Stimulated activated naive B cell treated with anti-CD40 and anti-IgM and Interleukin-4, amounts not matched to agents 10 μg/mL and 1 μg/mL and 100 μg/mL, for 72 hours (primary cell): ENCODE measurements around the gene GGT5.
"Not testable (repeated sequence)": the region's sequence is repeated elsewhere in the genome, so short reads cannot be mapped to it uniquely, and the experiment has no call there.

Source experiments
- ATAC-seq, 2 donors: fragments of 150-1000 bp; cut with Tn5 transposase; replicated peaks; 2 replicates each; pipeline ENCODE4 v1.10.0; 2021; ENCODE audit warnings: moderate library complexity in 1 of 2
- DNase-seq: peaks from one replicate; pipeline ENCODE4 v3.0.0; 2021
- H3K27ac Mint-ChIP-seq: one replicate; pipeline ENCODE4 v1.8.0; 2022; ENCODE audit warnings: mild to moderate bottlenecking, mixed read lengths
- H3K27me3 Mint-ChIP-seq, 2 donors: one replicate each; pipeline ENCODE4 v1.8.0; 2022; ENCODE audit warnings: mixed read lengths in 2 of 2
- H3K36me3 Mint-ChIP-seq, 2 donors: one replicate each; pipeline ENCODE4 v1.8.0; 2022; ENCODE audit warnings: mixed read lengths in 2 of 2, mild to moderate bottlenecking in 1 of 2
- H3K4me1 Mint-ChIP-seq, 2 donors: one replicate each; pipeline ENCODE4 v1.8.0; 2022; ENCODE audit warnings: mixed read lengths in 2 of 2, mild to moderate bottlenecking in 1 of 2
- H3K4me3 Mint-ChIP-seq, 2 donors: one replicate each; pipeline ENCODE4 v1.8.0; 2022; ENCODE audit warnings: mild to moderate bottlenecking in 2 of 2, mixed read lengths in 2 of 2, moderate library complexity in 1 of 2
- H3K9me3 Mint-ChIP-seq, 2 donors: one replicate each; pipeline ENCODE4 v1.8.0; 2022; ENCODE audit warnings: mixed read lengths in 2 of 2, mild to moderate bottlenecking in 1 of 2

Gene GGT5

DNA sequence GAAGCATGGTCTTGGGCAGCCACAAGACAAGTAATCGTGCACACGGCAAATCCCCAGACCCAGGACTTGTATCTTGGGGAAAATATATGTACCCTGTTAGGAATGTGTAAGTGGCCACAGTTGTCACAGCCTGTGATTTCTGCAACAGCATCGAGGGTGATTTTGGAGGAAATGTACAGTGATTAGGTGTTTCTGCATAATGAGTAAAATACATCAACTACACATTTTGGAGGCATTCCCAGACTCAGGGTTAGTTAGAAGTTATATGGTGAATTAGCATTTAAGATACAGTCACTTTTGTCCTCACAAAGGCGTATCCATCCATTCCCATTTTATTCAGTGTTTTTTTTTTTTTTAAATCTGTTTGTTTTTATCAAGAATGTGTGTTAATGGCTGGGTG lies 35.2 kb downstream of the GGT5 start:
- Mint-ChIP-seq H3K36me3 (no peaks in the 10 kb centered on the region), H3K4me1 (peaks cover 23 to 37% of the 10 kb centered on the region in 2 donors), H3K4me3 (no peak overlapping the region), H3K27ac (no peak overlapping the region), H3K27me3 (no peaks in the 10 kb centered on the region), H3K9me3 (no peaks in the 10 kb centered on the region)
- no peak for DNase-seq
- ATAC-seq = no peak

- no peaks in the 10 kb centered on the region for H3K27me3 Mint-ChIP-seq
- H3K4me1 Mint-ChIP-seq = peaks cover 23 to 37% of the 10 kb centered on the region in 2 donors
- H3K27ac Mint-ChIP-seq = no peak overlapping the region
- no peaks in the 10 kb centered on the region for H3K36me3 Mint-ChIP-seq
- no peak overlapping the region for H3K4me3 Mint-ChIP-seq
- DNase-seq = no peak
- H3K9me3 Mint-ChIP-seq = peaks cover 0 to 1% of the 10 kb centered on the region in 2 donors
- no peak for ATAC-seq
These were observed 35.9 kb downstream of the GGT5 start for GRCh38 chr22:24209016-24209415.

DNA sequence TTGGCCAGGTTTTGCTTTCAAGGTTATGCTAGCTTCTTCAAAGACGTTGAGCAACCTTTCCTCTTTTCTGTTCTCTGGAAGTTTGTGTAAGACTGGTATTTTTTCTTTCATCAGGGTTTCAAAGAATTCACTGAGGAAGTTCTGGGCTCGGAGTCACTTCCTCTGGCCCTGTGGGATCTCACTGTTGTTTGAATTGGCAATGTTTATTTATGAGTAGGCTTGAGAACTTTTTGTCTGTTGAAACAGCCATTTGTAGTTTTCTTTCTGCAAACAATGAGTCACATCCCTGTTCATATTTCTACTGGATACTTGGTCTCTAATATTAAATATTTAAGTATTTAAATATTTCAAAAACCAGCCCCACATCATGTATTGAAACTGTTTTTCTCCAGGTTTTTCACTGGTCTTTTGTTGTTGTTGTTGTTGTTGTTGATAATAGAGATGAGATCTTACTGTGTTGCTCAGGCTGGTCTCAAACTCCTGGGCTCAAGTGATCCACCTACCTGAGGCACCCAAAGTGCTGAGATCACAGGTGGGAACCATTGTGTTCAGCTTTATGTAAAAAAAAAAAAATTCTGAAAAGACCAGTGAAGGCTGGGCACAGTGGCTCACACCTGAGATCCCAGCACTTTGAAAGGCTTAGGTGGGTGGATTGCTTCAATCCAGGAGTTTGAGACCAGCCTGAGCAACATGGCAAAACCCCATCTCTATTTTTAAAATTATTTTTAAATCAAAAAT lies 36.7 kb downstream of the GGT5 start:
- Mint-ChIP-seq H3K36me3 (no peaks in the 10 kb centered on the region), H3K27ac (peak overlapping the region; percentile 74), H3K4me1 (peaks cover 23 to 37% of the 10 kb centered on the region in 2 donors), H3K4me3 (peak overlapping the region in 1 of 2 donors; percentile 28), H3K27me3 (no peaks in the 10 kb centered on the region), H3K9me3 (peaks cover 0 to 1% of the 10 kb centered on the region in 2 donors)
- peak; percentile 18 to 31 for ATAC-seq
- no peak for DNase-seq

- H3K4me1 Mint-ChIP-seq = peaks cover 23 to 36% of the 10 kb centered on the region in 2 donors
- peak in 1 of 2 donors; percentile 7 for ATAC-seq
- peaks cover 0 to 1% of the 10 kb centered on the region in 2 donors for H3K9me3 Mint-ChIP-seq
- H3K36me3 Mint-ChIP-seq = no peaks in the 10 kb centered on the region
- H3K4me3 Mint-ChIP-seq = peak overlapping the region; percentile 3 to 40
- H3K27ac Mint-ChIP-seq = peak overlapping the region; percentile 74
- no peak for DNase-seq
- H3K27me3 Mint-ChIP-seq = no peaks in the 10 kb centered on the region
These were observed 37.4 kb downstream of the GGT5 start for GRCh38 chr22:24207264-24208011.

DNA sequence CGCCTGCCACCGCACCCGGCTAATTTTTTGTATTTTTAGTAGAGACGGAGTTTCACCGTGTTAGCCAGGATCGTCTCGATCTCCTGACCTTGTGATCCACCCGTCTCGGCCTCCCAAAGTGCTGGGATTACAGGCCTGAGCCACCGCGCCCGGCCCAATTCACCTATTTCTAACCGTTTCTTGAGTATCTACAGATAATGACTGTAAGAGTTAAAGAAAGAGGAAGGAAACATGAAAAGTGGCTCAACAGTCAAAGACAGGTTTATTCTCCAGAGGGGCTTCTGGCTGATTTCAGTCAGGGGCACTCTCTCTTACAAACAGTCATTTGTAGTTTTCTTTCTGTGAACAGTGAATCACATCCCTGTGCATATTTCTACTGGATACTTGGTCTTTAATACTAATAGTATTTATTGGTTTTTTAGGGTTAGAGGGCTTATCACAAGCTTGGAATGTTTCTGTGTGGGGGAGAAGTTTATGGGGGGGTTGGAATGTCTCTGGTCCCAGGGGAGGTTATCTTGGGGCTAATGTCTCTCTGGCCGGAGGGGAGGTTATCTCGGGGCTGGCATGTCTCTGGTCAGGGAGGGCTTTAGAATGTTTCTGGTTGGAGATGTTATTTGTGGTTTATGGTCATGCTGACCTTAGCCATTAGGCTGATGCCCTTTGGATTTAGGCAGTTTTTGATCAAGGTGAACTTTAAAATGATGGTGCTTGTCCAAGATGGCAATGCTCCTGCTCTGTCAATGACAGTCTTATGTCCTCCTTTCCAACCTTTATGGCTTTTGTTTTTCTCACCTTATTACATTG lies 38.2 kb downstream of the GGT5 start:
- Mint-ChIP-seq H3K27ac (peak overlapping the region; percentile 79), H3K4me1 (peaks cover 20 to 32% of the 10 kb centered on the region in 2 donors), H3K4me3 (peak overlapping the region; percentile 10 to 43)
- not testable (repeated sequence) for H3K27me3 Mint-ChIP-seq, H3K36me3 Mint-ChIP-seq, DNase-seq, H3K9me3 Mint-ChIP-seq
- ATAC-seq = peak; percentile 67 to 74

DNA sequence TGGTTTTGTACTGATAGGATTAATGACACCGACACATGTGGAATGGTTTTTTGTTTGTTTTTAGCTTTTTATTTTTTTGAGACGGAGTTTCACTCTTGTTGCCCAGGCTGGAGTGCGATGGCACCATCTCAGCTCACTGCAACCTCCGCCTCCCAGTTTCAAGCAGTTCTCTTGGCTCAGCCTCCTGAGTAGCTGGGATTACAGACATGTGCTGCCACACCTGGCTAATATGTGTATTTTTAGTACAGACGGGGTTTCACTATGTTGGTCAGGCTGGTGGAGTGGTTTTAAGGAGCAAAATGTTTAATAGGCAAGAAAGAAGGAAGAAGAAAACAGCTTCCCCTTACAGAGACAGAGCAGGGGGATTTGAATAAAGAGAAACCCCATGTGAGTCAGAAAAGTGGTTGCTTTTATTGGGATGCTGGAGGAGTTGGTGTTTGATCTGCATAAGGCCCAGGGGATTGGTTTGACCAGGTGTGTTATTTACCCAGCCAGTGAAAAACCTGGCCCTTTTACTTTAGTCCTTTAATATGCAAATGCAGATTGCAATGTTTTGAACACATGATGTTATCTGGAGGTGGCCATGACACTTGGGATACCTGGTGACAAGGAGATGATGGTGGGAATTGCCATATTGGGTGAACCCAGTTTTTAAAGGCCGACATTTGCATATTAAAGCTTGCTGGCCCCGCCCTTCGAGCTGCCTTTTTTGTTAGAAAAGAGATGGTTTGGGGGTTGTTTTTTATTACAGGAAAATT lies 39.3 kb downstream of the GGT5 start:
- DNase-seq (no peak), ATAC-seq (peak; percentile 65 to 68)
- Mint-ChIP-seq H3K27me3 (peaks cover 0 to 4% of the 10 kb centered on the region in 2 donors), H3K4me3 (no peak overlapping the region), H3K4me1 (peaks cover 20 to 32% of the 10 kb centered on the region in 2 donors), H3K27ac (peak overlapping the region; percentile 1), H3K36me3 (no peaks in the 10 kb centered on the region), H3K9me3 (peaks cover 0 to 1% of the 10 kb centered on the region in 2 donors)

- H3K4me1 Mint-ChIP-seq = peaks cover 20 to 32% of the 10 kb centered on the region in 2 donors
- not testable (repeated sequence) for H3K4me3 Mint-ChIP-seq, H3K9me3 Mint-ChIP-seq, H3K36me3 Mint-ChIP-seq, DNase-seq, ATAC-seq, H3K27me3 Mint-ChIP-seq, H3K27ac Mint-ChIP-seq
These were observed 41.0 kb downstream of the GGT5 start for GRCh38 chr22:24203856-24204255.

GRCh38 chr22:24201681-24202614 lies 42.9 kb downstream of the GGT5 start:
- Mint-ChIP-seq H3K27me3 (peaks cover 0 to 4% of the 10 kb centered on the region in 2 donors), H3K4me1 (peaks cover 18 to 29% of the 10 kb centered on the region in 2 donors), H3K27ac (no peak overlapping the region), H3K4me3 (no peak overlapping the region), H3K9me3 (peaks cover 0 to 1% of the 10 kb centered on the region in 2 donors), H3K36me3 (no peaks in the 10 kb centered on the region)
- ATAC-seq (no peak), DNase-seq (no peak)

DNA sequence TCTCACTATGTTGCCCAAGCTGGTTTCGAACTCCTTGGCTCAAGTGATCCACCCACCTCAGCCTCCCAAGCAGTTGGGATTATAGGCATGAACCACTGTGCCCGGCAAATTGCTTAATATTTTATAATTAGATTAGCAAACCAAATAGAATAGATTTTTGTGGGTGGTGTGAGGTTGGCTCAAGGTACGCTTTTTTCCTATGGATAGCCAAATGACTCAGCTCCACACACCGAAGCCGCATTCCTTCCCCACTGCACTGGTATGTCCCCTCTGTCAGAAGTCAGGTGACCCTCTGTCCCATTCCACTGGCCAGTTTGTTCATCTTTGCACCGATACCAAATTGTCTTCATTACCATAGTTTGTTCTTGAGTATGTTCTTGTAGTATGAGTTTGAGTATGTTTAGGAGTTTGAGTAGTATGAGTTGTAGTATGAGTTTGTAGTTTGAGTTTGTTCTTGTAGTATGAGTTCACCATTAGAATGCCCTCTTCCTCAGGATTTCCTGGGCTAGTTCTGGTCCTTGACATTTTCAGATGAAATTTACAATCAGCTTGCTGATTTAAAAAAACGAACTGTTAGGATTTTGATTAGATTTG lies 44.2 kb downstream of the GGT5 start:
- H3K27me3 Mint-ChIP-seq = peaks cover 0 to 4% of the 10 kb centered on the region in 2 donors
- DNase-seq = no peak
- no peaks in the 10 kb centered on the region for H3K36me3 Mint-ChIP-seq
- H3K4me1 Mint-ChIP-seq = peaks cover 11 to 18% of the 10 kb centered on the region in 2 donors
- no peak for ATAC-seq
- H3K27ac Mint-ChIP-seq = no peak overlapping the region
- H3K9me3 Mint-ChIP-seq = peaks cover 0 to 1% of the 10 kb centered on the region in 2 donors
- H3K4me3 Mint-ChIP-seq = no peak overlapping the region

DNA sequence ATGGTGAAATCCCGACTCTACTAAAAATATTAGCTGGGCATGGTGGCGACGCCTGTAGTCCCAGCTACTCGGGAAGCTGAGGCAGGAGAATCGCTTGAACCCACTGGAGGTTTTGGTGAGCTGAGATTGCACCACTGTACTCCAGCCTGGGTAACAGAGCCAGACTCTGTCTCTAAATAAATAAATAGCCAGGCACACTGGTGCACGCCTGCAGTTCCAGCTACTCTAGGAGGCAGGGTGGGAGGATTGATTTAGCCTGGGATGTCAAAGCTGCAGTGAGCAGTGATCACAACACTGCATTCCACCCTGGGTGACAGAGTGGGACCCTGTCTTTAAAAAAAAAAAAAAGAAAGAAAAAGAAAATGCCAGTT lies 46.2 kb downstream of the GGT5 start:
- Mint-ChIP-seq H3K4me1 (peaks cover 8 to 10% of the 10 kb centered on the region in 2 donors), H3K4me3 (no peak overlapping the region), H3K27ac (no peak overlapping the region), H3K36me3 (no peaks in the 10 kb centered on the region), H3K9me3 (no peaks in the 10 kb centered on the region), H3K27me3 (peaks cover 0 to 4% of the 10 kb centered on the region in 2 donors)
- DNase-seq = no peak
- ATAC-seq = no peak

GRCh38 chr22:24191893-24192292 lies 53.0 kb downstream of the GGT5 start:
- no peak for ATAC-seq
- no peak overlapping the region for H3K4me3 Mint-ChIP-seq

GRCh38 chr22:24191381-24191841 lies 53.5 kb downstream of the GGT5 start:
- no peak overlapping the region for H3K4me3 Mint-ChIP-seq

More at GRCh38 chr22:24191893-24192292, 53.0 kb downstream of the GGT5 start:
- Mint-ChIP-seq H3K27me3 (no peaks in the 10 kb centered on the region), H3K4me1 (peaks cover 0 to 4% of the 10 kb centered on the region in 2 donors), H3K36me3 (peaks cover 1 to 7% of the 10 kb centered on the region in 2 donors), H3K9me3 (no peaks in the 10 kb centered on the region), H3K27ac (no peak overlapping the region)
- no peak for DNase-seq

More at GRCh38 chr22:24191381-24191841, 53.5 kb downstream of the GGT5 start:
- Mint-ChIP-seq H3K27ac (no peak overlapping the region), H3K27me3 (no peaks in the 10 kb centered on the region), H3K4me1 (peaks cover 0 to 4% of the 10 kb centered on the region in 2 donors), H3K9me3 (no peaks in the 10 kb centered on the region), H3K36me3 (peaks cover 1 to 7% of the 10 kb centered on the region in 2 donors)
- no peak for ATAC-seq
- no peak for DNase-seq
